PC-3 (cell line): ENCODE measurements around the gene PROSER2.

Experiments
- CTCF ChIP-seq: fragments of 300-600 bp; sonication (generic); conservative IDR thresholded peaks from 2 replicates; pipeline ENCODE4 v1.5.1; 2017; ENCODE audit warnings: antibody characterized with exemption, low read depth, mild to moderate bottlenecking, low read length
- EZH2 ChIP-seq: fragments of 300-600 bp; sonication (generic); IDR thresholded peaks from one replicate; pipeline ENCODE4 v1.6.1; 2017; ENCODE audit warnings: antibody characterized with exemption, mild to moderate bottlenecking, low read length; ENCODE audit not compliant: unreplicated experiment

- TF ChIP-seq CTCF (no peak), EZH2 (no peak)
Observed at GRCh38 chr10:11906714-11907113, 83.6 kb downstream of the PROSER2 start.
